Smooth muscle cell (in vitro differentiated cells): Measurements from ENCODE around the gene ZNF587. TPM values are rescaled to one million over a fixed set of nuclear protein-coding genes. Genes with fewer than 3 reads are reported as not detected.
A peak's percentile ranks its signal among the peaks of the same experiment; 100 is the strongest.
"Not testable (repeated sequence)": the region's sequence is repeated elsewhere in the genome, so short reads cannot be mapped to it uniquely, and the experiment has no call there.

Experiments used
- DNase-seq: peaks from one replicate; lab custom pipeline; 2025; ENCODE audit not compliant: unreplicated experiment; lab: John Stamatoyannopoulos, UW
- H2AFZ ChIP-seq: fragments of 200-600 bp; sonication (generic); 2 replicates; pipeline ENCODE4 v1.6.0; 2016; ENCODE audit warnings: antibody characterized with exemption, low read depth, mild to moderate bottlenecking
- H3F3A ChIP-seq: fragments of 200-600 bp; sonication (generic); 2 replicates; pipeline ENCODE4 v1.6.0; 2017; ENCODE audit warnings: antibody characterized with exemption, low read depth
- H3K27ac ChIP-seq: fragments of 200-600 bp; sonication (generic); 2 replicates; pipeline ENCODE4 v1.5.1; 2016; ENCODE audit warnings: low read depth, mild to moderate bottlenecking
- H3K27me3 ChIP-seq: fragments of 200-600 bp; sonication (generic); 2 replicates; pipeline ENCODE4 v1.6.1; 2016; ENCODE audit warnings: low read depth, mild to moderate bottlenecking
- H3K36me3 ChIP-seq: fragments of 200-600 bp; sonication (generic); 2 replicates; pipeline ENCODE4 v1.5.1; 2016; ENCODE audit warnings: low read depth
- H3K4me1 ChIP-seq: fragments of 200-600 bp; sonication (generic); 2 replicates; pipeline ENCODE4 v1.5.1; 2016; ENCODE audit warnings: low read depth
- H3K4me2 ChIP-seq: fragments of 200-600 bp; sonication (generic); 2 replicates; pipeline ENCODE4 v1.6.0; 2016; ENCODE audit warnings: mild to moderate bottlenecking
- H3K4me3 ChIP-seq: fragments of 200-600 bp; sonication (generic); 2 replicates; pipeline ENCODE4 v1.5.1; 2016; ENCODE audit warnings: mild to moderate bottlenecking
- H3K79me2 ChIP-seq: fragments of 200-600 bp; sonication (generic); 2 replicates; pipeline ENCODE4 v1.6.0; 2016; ENCODE audit warnings: low read depth, mild to moderate bottlenecking
- H3K9ac ChIP-seq: fragments of 200-600 bp; sonication (generic); 2 replicates; pipeline ENCODE4 v1.6.0; 2016; ENCODE audit warnings: low read depth
- H3K9me3 ChIP-seq: fragments of 200-600 bp; sonication (generic); replicated peaks from 2 replicates; pipeline ENCODE4 v1.5.1; 2016; ENCODE audit warnings: low read depth
- H4K20me1 ChIP-seq: fragments of 200-600 bp; sonication (generic); 2 replicates; pipeline ENCODE4 v1.6.0; 2016; ENCODE audit warnings: low read depth
- WGBS: methylation state at CpG from one replicate; pipeline ENCODE4 v1.1.7; 2016; ENCODE audit warnings: low lambda C conversion rate; 5-methylcytosine and 5-hydroxymethylcytosine counted together
- polyA plus RNA-seq: library from polyadenylated mRNA; unstranded; fragments of >200 nt; fragmentation: Nextera tagmentation; extraction: Ambion mirVana; gene quantifications from 2 replicates; pipeline ENCODE4 v1.2.1, GENCODE V29; 2016
- total RNA-seq: library from RNA; depleted of rRNA; stranded (reverse); fragments of >200 nt; gene quantifications from 2 replicates; pipeline ENCODE4 v1.2.3, GENCODE V29; 2014
- TF ChIP-seq, protein P1 (sequence below): fragments of 200-600 bp; sonication (generic); IDR thresholded peaks from 2 replicates; pipeline ENCODE4 v1.5.1; 2017; ENCODE audit warnings: borderline replicate concordance, mild to moderate bottlenecking, antibody characterized with exemption; ENCODE audit not compliant: insufficient read depth, poor library complexity, severe bottlenecking

The ZNF587 gene
- total and polyA plus RNA-seq, 2 experiments from 2014 or later: 3.9 to 13.9 TPM

DNA sequence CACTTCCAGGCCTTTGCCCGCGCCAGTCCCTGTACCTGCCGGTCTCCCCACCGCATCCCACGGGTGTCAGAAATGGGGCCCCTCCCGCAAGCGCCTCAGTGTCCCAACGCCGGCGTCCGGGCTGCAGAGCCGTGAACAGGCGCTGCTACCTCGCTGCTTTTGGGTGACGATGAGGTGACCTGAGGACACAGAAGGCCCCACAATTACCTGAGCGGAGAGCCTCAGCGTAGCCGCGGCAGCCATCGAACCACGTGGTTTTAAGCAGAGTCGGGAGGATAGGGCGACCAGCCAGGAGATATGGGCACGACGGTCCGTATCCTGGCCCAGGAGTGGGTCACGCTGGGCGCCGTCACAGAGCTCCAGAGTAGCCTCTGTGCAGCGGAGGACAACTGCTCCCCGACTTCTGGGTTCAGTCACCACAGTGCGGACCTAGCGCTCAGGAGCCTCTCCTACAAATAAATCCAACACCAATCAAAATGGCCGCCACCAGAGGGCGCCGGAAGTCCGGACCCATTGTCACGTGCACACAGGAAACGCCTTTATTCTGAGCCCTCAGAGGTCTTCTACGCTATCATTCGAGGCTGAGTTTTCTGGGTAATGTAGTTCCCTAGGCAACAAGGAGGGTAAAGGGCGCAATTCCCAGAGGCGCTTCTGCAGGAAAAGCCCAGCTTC lies 39.0 kb downstream of the ZNF587 start, which contains the start of gene ZNF814:
ZNF814 (minus strand) TSS at position 478 of the 672 bp plus-strand sequence; CDS start at position 243, 235 bp downstream.
- peak; percentile 45 for DNase-seq
- H3F3A ChIP-seq: no peaks in the 10 kb centered on the region
- peak within 1 kb of the TSS; percentile 95 for H3K27ac ChIP-seq
- peak within 1 kb of the TSS; percentile 83 for H3K9ac ChIP-seq
- no peaks in the 10 kb centered on the region for H3K36me3 ChIP-seq
- no peaks in the 10 kb centered on the region for H3K27me3 ChIP-seq
- WGBS: 5% methylated on average over 43 of the region's 43 CpGs
- peaks cover 44% of the 10 kb centered on the region for H3K79me2 ChIP-seq
- peaks cover 7% of the 10 kb centered on the region for H4K20me1 ChIP-seq
- TF ChIP-seq, protein P1, sequence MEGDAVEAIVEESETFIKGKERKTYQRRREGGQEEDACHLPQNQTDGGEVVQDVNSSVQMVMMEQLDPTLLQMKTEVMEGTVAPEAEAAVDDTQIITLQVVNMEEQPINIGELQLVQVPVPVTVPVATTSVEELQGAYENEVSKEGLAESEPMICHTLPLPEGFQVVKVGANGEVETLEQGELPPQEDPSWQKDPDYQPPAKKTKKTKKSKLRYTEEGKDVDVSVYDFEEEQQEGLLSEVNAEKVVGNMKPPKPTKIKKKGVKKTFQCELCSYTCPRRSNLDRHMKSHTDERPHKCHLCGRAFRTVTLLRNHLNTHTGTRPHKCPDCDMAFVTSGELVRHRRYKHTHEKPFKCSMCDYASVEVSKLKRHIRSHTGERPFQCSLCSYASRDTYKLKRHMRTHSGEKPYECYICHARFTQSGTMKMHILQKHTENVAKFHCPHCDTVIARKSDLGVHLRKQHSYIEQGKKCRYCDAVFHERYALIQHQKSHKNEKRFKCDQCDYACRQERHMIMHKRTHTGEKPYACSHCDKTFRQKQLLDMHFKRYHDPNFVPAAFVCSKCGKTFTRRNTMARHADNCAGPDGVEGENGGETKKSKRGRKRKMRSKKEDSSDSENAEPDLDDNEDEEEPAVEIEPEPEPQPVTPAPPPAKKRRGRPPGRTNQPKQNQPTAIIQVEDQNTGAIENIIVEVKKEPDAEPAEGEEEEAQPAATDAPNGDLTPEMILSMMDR: peak; percentile 59
- peak within 1 kb of the TSS; percentile 75 for H3K4me3 ChIP-seq
- no peaks in the 10 kb centered on the region for H3K9me3 ChIP-seq
- peak within 1 kb of the TSS; percentile 91 for H3K4me2 ChIP-seq
- peak within 1 kb of the TSS; percentile 57 for H2AFZ ChIP-seq
- peaks cover 13% of the 10 kb centered on the region for H3K4me1 ChIP-seq

DNA sequence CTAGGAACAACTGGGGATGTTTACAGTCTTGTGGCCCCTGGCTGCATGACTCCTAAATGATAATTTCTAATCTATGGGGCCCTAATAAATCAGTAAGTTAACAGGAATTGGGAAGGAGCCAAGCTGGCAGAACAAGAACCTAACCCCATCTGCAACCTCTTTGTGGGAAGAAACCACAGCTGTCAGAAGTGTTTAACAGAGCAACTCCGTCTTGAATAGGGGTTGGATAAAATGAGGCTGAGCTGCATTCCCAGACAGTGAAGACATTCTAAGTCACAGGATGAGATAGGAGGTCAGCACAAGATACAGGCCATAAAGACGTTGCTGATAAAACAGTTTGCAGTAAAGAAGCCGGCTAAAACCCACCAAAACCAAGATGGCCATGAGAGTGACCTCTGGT lies 41.0 kb downstream of the ZNF587 start:
- not testable (repeated sequence) for H3K27me3 ChIP-seq, H3K9me3 ChIP-seq, DNase-seq, H2AFZ ChIP-seq, H3K4me3 ChIP-seq, H4K20me1 ChIP-seq, H3K36me3 ChIP-seq, H3F3A ChIP-seq
- Histone ChIP-seq H3K9ac (peak overlapping the region; percentile 77), H3K27ac (peak overlapping the region; percentile 95), H3K4me1 (peaks cover 13% of the 10 kb centered on the region), H3K4me2 (peak overlapping the region; percentile 8), H3K79me2 (peaks cover 23% of the 10 kb centered on the region)
- 6% methylated on average over 3 of the region's 3 CpGs for WGBS

- H3K4me2 ChIP-seq: no peak overlapping the region
- no peaks in the 10 kb centered on the region for H3K9me3 ChIP-seq
- H4K20me1 ChIP-seq: no peaks in the 10 kb centered on the region
- H3K4me1 ChIP-seq: no peaks in the 10 kb centered on the region
- H3K79me2 ChIP-seq: no peaks in the 10 kb centered on the region
- H2AFZ ChIP-seq: no peak overlapping the region
- peaks cover 3% of the 10 kb centered on the region for H3F3A ChIP-seq
- no peak for DNase-seq
- H3K27me3 ChIP-seq: no peaks in the 10 kb centered on the region
- no peaks in the 10 kb centered on the region for H3K36me3 ChIP-seq
- H3K27ac ChIP-seq: peak overlapping the region; percentile 52
- no peak overlapping the region for H3K4me3 ChIP-seq
- WGBS: 48% methylated on average over 5 of the region's 5 CpGs
- TF ChIP-seq, protein P1: no peak
- no peak overlapping the region for H3K9ac ChIP-seq
Measured at GRCh38 chr19:57900311-57900710, 50.7 kb downstream of the ZNF587 start.

DNA sequence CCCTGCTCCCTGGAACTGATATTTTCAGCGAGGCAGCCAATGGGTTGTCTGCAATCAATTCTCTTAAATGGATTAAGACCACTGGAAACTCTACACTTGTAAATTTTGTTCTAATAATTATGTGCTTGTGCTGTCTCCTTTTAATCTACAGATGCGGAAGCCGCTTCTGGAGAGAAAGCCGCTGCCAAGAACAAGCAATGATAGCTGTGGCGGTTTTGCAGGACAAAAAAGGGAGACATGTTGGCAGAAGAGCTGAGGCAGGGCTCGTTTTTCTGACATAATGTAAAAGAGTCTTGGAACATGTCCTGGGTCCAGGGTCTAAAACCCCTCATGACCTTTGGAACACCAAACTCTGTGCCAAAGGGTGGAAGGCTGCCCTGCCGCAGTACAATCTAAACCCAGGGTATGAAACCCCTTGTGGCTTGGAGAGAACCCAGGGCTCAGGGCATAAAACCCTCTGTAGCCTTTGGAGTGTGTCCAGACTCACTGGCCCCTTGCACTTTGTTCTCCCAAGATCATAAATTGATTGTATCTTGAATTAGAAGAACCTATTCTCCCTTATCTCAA lies 54.0 kb downstream of the ZNF587 start:
- Histone ChIP-seq H3K36me3 (no peaks in the 10 kb centered on the region), H3K4me3 (no peak overlapping the region), H3K4me2 (no peak overlapping the region), H4K20me1 (peaks cover 4% of the 10 kb centered on the region), H3F3A (no peaks in the 10 kb centered on the region), H3K27me3 (no peaks in the 10 kb centered on the region), H3K9ac (no peak overlapping the region), H3K27ac (no peak overlapping the region), H3K9me3 (no peaks in the 10 kb centered on the region), H3K79me2 (peaks cover 3% of the 10 kb centered on the region), H2AFZ (no peak overlapping the region), H3K4me1 (no peaks in the 10 kb centered on the region)
- DNase-seq: no peak
- TF ChIP-seq, protein P1: no peak
- WGBS: 84% methylated on average over 7 of the region's 7 CpGs
